Upper lobe of right lung (tissue), 1 donor: ENCODE data around the gene CTDSP1. TPM values are rescaled to one million over a fixed set of nuclear protein-coding genes. Genes with fewer than 3 reads are reported as not detected.

Source experiments
- ATAC-seq: fragments of 200-7000 bp; cut with Tn5 transposase; one replicate; pipeline ENCODE4 v1.9.1; 2020; ENCODE audit warnings: mild to moderate bottlenecking, moderate library complexity
- DNase-seq: peaks from one replicate; pipeline ENCODE4 v3.0.0-alpha.2; 2020
- H3K27ac ChIP-seq: fragments of 200-600 bp; one replicate; pipeline ENCODE4 v1.8.0; 2022
- H3K27me3 ChIP-seq: fragments of 200-600 bp; one replicate; pipeline ENCODE4 v1.8.0; 2022; ENCODE audit warnings: mild to moderate bottlenecking
- H3K36me3 ChIP-seq: fragments of 200-600 bp; one replicate; pipeline ENCODE4 v1.8.0; 2022
- H3K4me1 ChIP-seq: fragments of 200-600 bp; one replicate; pipeline ENCODE4 v1.8.0; 2022
- H3K4me3 ChIP-seq: fragments of 200-600 bp; one replicate; pipeline ENCODE4 v1.8.0; 2022; ENCODE audit warnings: mild to moderate bottlenecking
- H3K9me3 ChIP-seq: fragments of 200-600 bp; one replicate; pipeline ENCODE4 v1.8.0; 2022
- CTCF ChIP-seq: fragments of 200-600 bp; IDR thresholded peaks from one replicate; pipeline ENCODE4 v1.8.0; 2022; ENCODE audit warnings: antibody characterized with exemption
- intact Hi-C: fragments of 100-400 bp; cut with DNase I; formaldehyde crosslinking; loops from one replicate; pipeline ENCODE4 v1.11.0; 2022
- total RNA-seq: library from RNA; stranded (reverse); fragmentation: NEBNext Ultra II Directional; extraction: Animal tissue kit (Norgen Biotek cat#: 25700); gene quantifications from one replicate; pipeline ENCODE4 v1.2.1, GENCODE V29; 2021
- donor health status: DM: no; HTN: yes; CAD: no; lungs with severe emphysema.

CTDSP1 gene
- total RNA-seq, 1 donor from 2014 or later: 169 TPM

GRCh38 chr2:218395090-218395444 is 4.6 kb upstream of the CTDSP1 start:
- no peak for ATAC-seq
- TF ChIP-seq CTCF: no peak
- intact Hi-C loops: loop anchor here (10.0 kb wide), 1 partner anchor 100 kb away; the partner anchor contains the start of gene TMBIM1
- Histone ChIP-seq H3K36me3 (no peaks in the 10 kb centered on the region), H3K4me1 (peaks cover 20% of the 10 kb centered on the region), H3K9me3 (no peaks in the 10 kb centered on the region), H3K27ac (peak overlapping the region; percentile 100), H3K27me3 (no peaks in the 10 kb centered on the region), H3K4me3 (peak overlapping the region; percentile 79)
- DNase-seq: no peak

GRCh38 chr2:218395456-218395825 is 4.2 kb upstream of the CTDSP1 start:
- intact Hi-C loops: loop anchor here (10.0 kb wide), 1 partner anchor 101 kb away; the partner anchor contains the start of gene TMBIM1
- no peaks in the 10 kb centered on the region for H3K36me3 ChIP-seq
- ATAC-seq: no peak
- peak overlapping the region; percentile 100 for H3K27ac ChIP-seq
- peak overlapping the region; percentile 79 for H3K4me3 ChIP-seq
- H3K4me1 ChIP-seq: peaks cover 20% of the 10 kb centered on the region
- no peaks in the 10 kb centered on the region for H3K27me3 ChIP-seq
- H3K9me3 ChIP-seq: no peaks in the 10 kb centered on the region
- no peak for TF ChIP-seq CTCF
- peak; percentile 73 for DNase-seq

- intact Hi-C loops: loop anchor here (10.0 kb wide), 1 partner anchor 101 kb away; the partner anchor contains the start of gene TMBIM1
- Histone ChIP-seq H3K27ac (peak overlapping the region; percentile 100), H3K4me3 (peak overlapping the region; percentile 79), H3K9me3 (no peaks in the 10 kb centered on the region), H3K36me3 (no peaks in the 10 kb centered on the region), H3K27me3 (no peaks in the 10 kb centered on the region), H3K4me1 (peaks cover 20% of the 10 kb centered on the region)
- peak; percentile 83 for TF ChIP-seq CTCF
- peak; percentile 69 for ATAC-seq
- peak; percentile 97 for DNase-seq
Measured at GRCh38 chr2:218395826-218396687, 3.6 kb upstream of the CTDSP1 start.

GRCh38 chr2:218396688-218397462 is 2.8 kb upstream of the CTDSP1 start:
- Histone ChIP-seq H3K27me3 (no peaks in the 10 kb centered on the region), H3K9me3 (no peaks in the 10 kb centered on the region), H3K4me1 (peaks cover 28% of the 10 kb centered on the region), H3K27ac (peak overlapping the region; percentile 100), H3K36me3 (peaks cover 7% of the 10 kb centered on the region), H3K4me3 (peak overlapping the region; percentile 79)
- no peak for TF ChIP-seq CTCF
- DNase-seq (peak; percentile 91), ATAC-seq (peak; percentile 0)
- intact Hi-C loops: loop anchor here (10.0 kb wide), 1 partner anchor 102 kb away; the partner anchor contains the start of gene TMBIM1

GRCh38 chr2:218397463-218397819 is 2.2 kb upstream of the CTDSP1 start:
- ATAC-seq: no peak
- Histone ChIP-seq H3K4me1 (peaks cover 31% of the 10 kb centered on the region), H3K9me3 (no peaks in the 10 kb centered on the region)

More at GRCh38 chr2:218397463-218397819, 2.2 kb upstream of the CTDSP1 start:
- Histone ChIP-seq H3K27ac (peak overlapping the region; percentile 100), H3K36me3 (peaks cover 13% of the 10 kb centered on the region), H3K27me3 (no peaks in the 10 kb centered on the region), H3K4me3 (peak overlapping the region; percentile 79)
- no peak for DNase-seq
- TF ChIP-seq CTCF: no peak
- intact Hi-C loops: loop anchor here (10.0 kb wide), 1 partner anchor 103 kb away; the partner anchor contains the start of gene TMBIM1
